Prostate gland (tissue), 2 donors: ENCODE measurements around the gene MRPL34. TPM values are rescaled to one million over a fixed set of nuclear protein-coding genes. Genes with fewer than 3 reads are reported as not detected.
"Not testable (repeated sequence)": the region's sequence is repeated elsewhere in the genome, so short reads cannot be mapped to it uniquely, and the experiment has no call there.

Experiments
- DNase-seq: peaks from one replicate; pipeline ENCODE4 v3.0.0-alpha.2; 2019; ENCODE audit warnings: low spot score
- H3K27ac ChIP-seq, 2 donors: fragments of 200-600 bp; sonication (generic); 2 replicates each; pipeline ENCODE4 v1.5.1; 2017 to 2019
- H3K27me3 ChIP-seq: fragments of 200-600 bp; sonication (generic); replicated peaks from 2 replicates; pipeline ENCODE4 v1.5.1; 2019; ENCODE audit not compliant: insufficient read depth
- H3K36me3 ChIP-seq, 2 donors: fragments of 200-600 bp; sonication (generic); 1 replicate in 1 of 2; 2 replicates in 1 of 2; pipeline versions ENCODE4 v1.5.1 to v1.8.1; 2017 to 2019
- H3K4me1 ChIP-seq: fragments of 200-600 bp; sonication (generic); replicated peaks from 2 replicates; pipeline ENCODE4 v1.5.1; 2019
- H3K4me3 ChIP-seq, 2 donors: fragments of 200-600 bp; sonication (generic); 2 replicates each; pipeline ENCODE4 v1.5.1; 2017 to 2019
- H3K9me3 ChIP-seq: fragments of 200-600 bp; sonication (generic); 2 replicates; pipeline ENCODE4 v1.5.1; 2017
- CTCF ChIP-seq, 4 experiments: fragments of 200-600 bp in 2 of 4; fragments of 450-650 bp in 2 of 4; sonication (generic) in 2 of 4; IDR thresholded peaks; 1 replicate in 3 of 4; 2 replicates in 1 of 4; pipeline ENCODE4 v1.5.1; 2016 to 2019; ENCODE audit warnings: antibody characterized with exemption in 4 of 4, mild to moderate bottlenecking in 2 of 4, moderate library complexity in 2 of 4
- POLR2A ChIP-seq: fragments of 450-650 bp; IDR thresholded peaks from one replicate; pipeline ENCODE4 v1.6.1; 2016; ENCODE audit warnings: antibody characterized with exemption, mild to moderate bottlenecking
- POLR2AphosphoS5 ChIP-seq: sonication (generic); formaldehyde crosslinking; IDR thresholded peaks from one replicate; pipeline ENCODE4 v1.6.1; 2017; ENCODE audit warnings: antibody characterized with exemption
- WGBS: methylation state at CpG from one replicate; pipeline ENCODE4 v1.1.5; 2018; 5-methylcytosine and 5-hydroxymethylcytosine counted together
- intact Hi-C: fragments of 100-400 bp; cut with DNase I; formaldehyde crosslinking; loops from one replicate; pipeline ENCODE4 v1.14.2; 2022
- total RNA-seq, 2 donors: library from RNA; depleted of rRNA; stranded (reverse); fragments of >200 nt; gene quantifications; one replicate each; pipeline ENCODE4 v1.1.0, GENCODE V29; 2016

Gene MRPL34
- total RNA-seq, 2 donors from 2014 or later = 157 to 169 TPM

- Histone ChIP-seq H3K4me3 (no peak overlapping the region), H3K27me3 (no peaks in the 10 kb centered on the region), H3K27ac (no peak overlapping the region), H3K4me1 (no peaks in the 10 kb centered on the region), H3K36me3 (no peaks in the 10 kb centered on the region), H3K9me3 (no peaks in the 10 kb centered on the region)
- TF ChIP-seq POLR2AphosphoS5 (no peak), POLR2A (no peak), CTCF (IDR thresholded peaks at IDR 0.05) (no peak)
- WGBS = 83% methylated on average over 7 of the region's 7 CpGs
- no peak for DNase-seq
- intact Hi-C loops = loop anchor here (2.0 kb wide), 1 partner anchor 19 kb away; no protein-coding TSS in a partner anchor
These were observed 39.6 kb upstream of the MRPL34 start for GRCh38 chr19:17266026-17266425.

GRCh38 chr19:17266589-17266974 lies 39.1 kb upstream of the MRPL34 start:
- 76% methylated on average over 12 of the region's 12 CpGs for WGBS

GRCh38 chr19:17266975-17267788 lies 38.5 kb upstream of the MRPL34 start, which contains the start of gene BABAM1:
BABAM1 (plus strand) TSS chr19:17267443; CDS start chr19:17268807, 1,364 bp downstream.
- Histone ChIP-seq H3K4me3 (peak within 1 kb of the TSS; percentile 64 to 81), H3K36me3 (no peaks in the 10 kb centered on the region), H3K27ac (peak within 1 kb of the TSS; percentile 66 to 70), H3K4me1 (no peaks in the 10 kb centered on the region), H3K9me3 (no peaks in the 10 kb centered on the region), H3K27me3 (no peaks in the 10 kb centered on the region)
- DNase-seq = peak; percentile 98
- intact Hi-C loops = loop anchor here (2.0 kb wide), 1 partner anchor 20 kb away; no protein-coding TSS in a partner anchor
- peak; percentile 16 for TF ChIP-seq POLR2A
- TF ChIP-seq POLR2AphosphoS5 = peak; percentile 99
- TF ChIP-seq CTCF (IDR thresholded peaks at IDR 0.05) = peak in 1 of 4 experiments; percentile 8
- WGBS = under 1% methylated on average over 27 of the region's 27 CpGs

More at GRCh38 chr19:17266589-17266974, 39.1 kb upstream of the MRPL34 start:
- Histone ChIP-seq H3K4me1 (no peaks in the 10 kb centered on the region), H3K4me3 (no peak overlapping the region), H3K27ac (no peak overlapping the region), H3K9me3 (no peaks in the 10 kb centered on the region), H3K27me3 (no peaks in the 10 kb centered on the region), H3K36me3 (no peaks in the 10 kb centered on the region)
- intact Hi-C loops = loop anchor here (2.0 kb wide), 1 partner anchor 20 kb away; no protein-coding TSS in a partner anchor
- DNase-seq = no peak
- TF ChIP-seq POLR2A = no peak
- no peak for TF ChIP-seq POLR2AphosphoS5
- no peak for TF ChIP-seq CTCF (IDR thresholded peaks at IDR 0.05)

- no peak overlapping the region for H3K27ac ChIP-seq
- no peak for TF ChIP-seq CTCF (IDR thresholded peaks at IDR 0.05)
- TF ChIP-seq POLR2AphosphoS5 = no peak
- no peak for TF ChIP-seq POLR2A
- WGBS = 93% methylated on average over 13 of the region's 13 CpGs
- H3K9me3 ChIP-seq = no peaks in the 10 kb centered on the region
- no peaks in the 10 kb centered on the region for H3K4me1 ChIP-seq
- H3K36me3 ChIP-seq = no peaks in the 10 kb centered on the region
- no peak overlapping the region for H3K4me3 ChIP-seq
- no peak for DNase-seq
- intact Hi-C loops = no loop called here
- H3K27me3 ChIP-seq = no peaks in the 10 kb centered on the region
These were observed 36.9 kb upstream of the MRPL34 start for GRCh38 chr19:17268754-17269153.

- H3K4me1 ChIP-seq, H3K27ac ChIP-seq, H3K36me3 ChIP-seq, H3K9me3 ChIP-seq, DNase-seq, H3K27me3 ChIP-seq, intact Hi-C loops, H3K4me3 ChIP-seq: not testable (repeated sequence)
- WGBS = 95% methylated on average over 3 of the region's 3 CpGs
These were observed 30.8 kb upstream of the MRPL34 start for GRCh38 chr19:17274892-17275291.
